Colonic mucosa (tissue), 4 donors: ENCODE data around the gene LAG3. TPM values are rescaled to one million over a fixed set of nuclear protein-coding genes. Genes with fewer than 3 reads are reported as not detected.
"Not testable (repeated sequence)": the region's sequence is repeated elsewhere in the genome, so short reads cannot be mapped to it uniquely, and the experiment has no call there.

Source experiments
- DNase-seq: peaks from one replicate; pipeline ENCODE4 v3.0.0-alpha.2; 2020
- H3K27ac ChIP-seq: fragments of 200-600 bp; one replicate; pipeline ENCODE4 v1.8.0; 2021
- H3K27me3 ChIP-seq: fragments of 200-600 bp; one replicate; pipeline ENCODE4 v1.8.0; 2021
- H3K36me3 ChIP-seq: fragments of 200-600 bp; one replicate; pipeline ENCODE4 v1.8.0; 2021
- H3K4me1 ChIP-seq: fragments of 200-600 bp; one replicate; pipeline ENCODE4 v1.8.0; 2021; ENCODE audit warnings: mild to moderate bottlenecking
- H3K4me3 ChIP-seq: fragments of 200-600 bp; one replicate; pipeline ENCODE4 v1.8.0; 2021
- H3K9ac ChIP-seq, 2 donors: one replicate each; pipeline ENCODE4 v1.7.0; 2013; ENCODE audit warnings: control low read depth in 2 of 2, low read depth in 2 of 2, low read length in 2 of 2
- H3K9me3 ChIP-seq: fragments of 200-600 bp; one replicate; pipeline ENCODE4 v1.8.0; 2021
- CTCF ChIP-seq: fragments of 200-600 bp; IDR thresholded peaks from one replicate; pipeline ENCODE4 v1.8.0; 2022; ENCODE audit warnings: antibody characterized with exemption, mild to moderate bottlenecking
- intact Hi-C: fragments of 100-400 bp; cut with DNase I; formaldehyde crosslinking; loops from one replicate; pipeline ENCODE4 v1.14.1; 2022
- total RNA-seq, 2 donors: library from RNA; stranded (reverse); fragmentation: NEBNext Ultra II Directional in 1 of 2; extraction: Animal tissue kit (Norgen Biotek cat#: 25700) in 1 of 2; gene quantifications; one replicate each; pipeline ENCODE4 v1.2.1, GENCODE V29; 2021
- donor health status: healthy.
- donor health status: DM: no; HTN: no; CAD: no.
- donor health status: DM: no; HTN: no; CAD: no.

LAG3 gene
- total RNA-seq, 2 donors from 2014 or later, result 1.0 to 1.2 TPM

- Histone ChIP-seq H3K4me3 (no peak overlapping the region), H3K36me3 (no peaks in the 10 kb centered on the region), H3K27ac (no peak overlapping the region), H3K4me1 (no peaks in the 10 kb centered on the region), H3K27me3 (no peaks in the 10 kb centered on the region), H3K9ac (no peak overlapping the region), H3K9me3 (no peaks in the 10 kb centered on the region)
- TF ChIP-seq CTCF, result no peak
- DNase-seq, result no peak
- intact Hi-C loops, result no loop called here
These were observed 29.5 kb upstream of the LAG3 start for GRCh38 chr12:6742834-6743233.

GRCh38 chr12:6743300-6743699 is 29.0 kb upstream of the LAG3 start:
- DNase-seq, intact Hi-C loops: not testable (repeated sequence)

GRCh38 chr12:6745741-6746525 is 26.4 kb upstream of the LAG3 start:
- no peak for TF ChIP-seq CTCF
- no peak for DNase-seq
- H3K4me3 ChIP-seq, result no peak overlapping the region
- H3K27ac ChIP-seq, result no peak overlapping the region
- intact Hi-C loops, result no loop called here
- H3K9me3 ChIP-seq, result no peaks in the 10 kb centered on the region
- no peaks in the 10 kb centered on the region for H3K4me1 ChIP-seq
- H3K36me3 ChIP-seq, result peaks cover 23% of the 10 kb centered on the region
- no peaks in the 10 kb centered on the region for H3K27me3 ChIP-seq
- H3K9ac ChIP-seq, result no peak overlapping the region

More at GRCh38 chr12:6743300-6743699, 29.0 kb upstream of the LAG3 start:
- not testable (repeated sequence) for H3K4me3 ChIP-seq, H3K27ac ChIP-seq, H3K36me3 ChIP-seq, H3K9ac ChIP-seq, H3K4me1 ChIP-seq, H3K9me3 ChIP-seq, H3K27me3 ChIP-seq

GRCh38 chr12:6747216-6747615 is 25.1 kb upstream of the LAG3 start:
- Histone ChIP-seq H3K4me1 (peaks cover 6% of the 10 kb centered on the region), H3K4me3 (no peak overlapping the region), H3K27me3 (no peaks in the 10 kb centered on the region), H3K9me3 (no peaks in the 10 kb centered on the region), H3K36me3 (peaks cover 23% of the 10 kb centered on the region), H3K9ac (no peak overlapping the region), H3K27ac (no peak overlapping the region)
- TF ChIP-seq CTCF, result no peak
- intact Hi-C loops, result no loop called here
- no peak for DNase-seq

- intact Hi-C loops, result no loop called here
- Histone ChIP-seq H3K27ac (no peak overlapping the region), H3K36me3 (peaks cover 23% of the 10 kb centered on the region)
These were observed 23.6 kb upstream of the LAG3 start for GRCh38 chr12:6748761-6749160.

More at GRCh38 chr12:6748761-6749160, 23.6 kb upstream of the LAG3 start:
- Histone ChIP-seq H3K9ac (no peak overlapping the region), H3K9me3 (no peaks in the 10 kb centered on the region), H3K27me3 (no peaks in the 10 kb centered on the region), H3K4me3 (no peak overlapping the region), H3K4me1 (peaks cover 7% of the 10 kb centered on the region)
- TF ChIP-seq CTCF, result no peak
- DNase-seq, result no peak
